ENCODE data around the gene CFAP99.

The CFAP99 gene

DNA sequence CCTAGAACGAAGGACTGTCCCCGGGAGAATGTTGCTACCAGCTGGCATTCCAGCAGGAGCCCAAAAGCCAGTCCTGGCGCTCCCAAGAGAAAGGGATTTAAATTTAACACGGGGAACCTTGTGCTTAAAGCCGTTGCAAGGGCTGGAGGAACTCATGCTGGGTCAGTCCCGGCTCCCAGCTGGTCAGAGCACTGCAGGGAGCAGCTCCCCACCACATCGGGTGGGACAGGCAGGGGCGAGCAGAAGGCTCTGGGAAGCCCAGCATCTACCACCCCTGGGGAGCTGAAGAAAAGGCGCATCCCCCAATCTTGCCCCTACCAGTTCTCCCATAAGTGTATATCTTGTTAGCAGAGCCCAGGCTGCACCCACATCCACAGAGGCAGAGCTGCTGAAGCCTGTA, 15.7 kb downstream of the CFAP99 start:
- TF ChIP-seq EZH2 (IDR thresholded peaks at IDR 0.05; ENCODE audit: borderline replicate concordance, low read depth, low read length, severe bottlenecking): no peak
- TF ChIP-seq, protein P1, sequence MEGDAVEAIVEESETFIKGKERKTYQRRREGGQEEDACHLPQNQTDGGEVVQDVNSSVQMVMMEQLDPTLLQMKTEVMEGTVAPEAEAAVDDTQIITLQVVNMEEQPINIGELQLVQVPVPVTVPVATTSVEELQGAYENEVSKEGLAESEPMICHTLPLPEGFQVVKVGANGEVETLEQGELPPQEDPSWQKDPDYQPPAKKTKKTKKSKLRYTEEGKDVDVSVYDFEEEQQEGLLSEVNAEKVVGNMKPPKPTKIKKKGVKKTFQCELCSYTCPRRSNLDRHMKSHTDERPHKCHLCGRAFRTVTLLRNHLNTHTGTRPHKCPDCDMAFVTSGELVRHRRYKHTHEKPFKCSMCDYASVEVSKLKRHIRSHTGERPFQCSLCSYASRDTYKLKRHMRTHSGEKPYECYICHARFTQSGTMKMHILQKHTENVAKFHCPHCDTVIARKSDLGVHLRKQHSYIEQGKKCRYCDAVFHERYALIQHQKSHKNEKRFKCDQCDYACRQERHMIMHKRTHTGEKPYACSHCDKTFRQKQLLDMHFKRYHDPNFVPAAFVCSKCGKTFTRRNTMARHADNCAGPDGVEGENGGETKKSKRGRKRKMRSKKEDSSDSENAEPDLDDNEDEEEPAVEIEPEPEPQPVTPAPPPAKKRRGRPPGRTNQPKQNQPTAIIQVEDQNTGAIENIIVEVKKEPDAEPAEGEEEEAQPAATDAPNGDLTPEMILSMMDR (IDR thresholded peaks at IDR 0.05; ENCODE audit: borderline replicate concordance, extremely low read depth, low read length, poor library complexity, severe bottlenecking): no peak
- Histone ChIP-seq H3K9ac (ENCODE audit: low read depth, low read length) (no peak overlapping the region), H4K20me1 (ENCODE audit: insufficient read depth, low read length) (peaks cover 2% of the 10 kb centered on the region; the same call in 1 of the 2 replicates), H3K4me2 (ENCODE audit: insufficient read depth, low read length) (no peak overlapping the region), H3K27ac (ENCODE audit: low read length) (no peak overlapping the region), H3K4me3 (ENCODE audit: low read depth in 1 of 2, low read length in 2 of 2) (no peak overlapping the region), H3K9me3 (ENCODE audit: insufficient read depth, low read length, severe bottlenecking) (no peaks in the 10 kb centered on the region), H3K4me1 (ENCODE audit: insufficient read depth, low read length) (no peaks in the 10 kb centered on the region), H2AFZ (ENCODE audit: low read depth, low read length) (no peak overlapping the region), H3K27me3 (ENCODE audit: insufficient read depth, low read length, poor library complexity) (no peaks in the 10 kb centered on the region), H3K79me2 (ENCODE audit: insufficient read depth, low read length) (no peaks in the 10 kb centered on the region), H3K36me3 (ENCODE audit: insufficient read depth, low read length) (no peaks in the 10 kb centered on the region)
- DNase-seq: no peak
- no peak for ATAC-seq (ENCODE audit: insufficient read depth, low read depth)

DNA sequence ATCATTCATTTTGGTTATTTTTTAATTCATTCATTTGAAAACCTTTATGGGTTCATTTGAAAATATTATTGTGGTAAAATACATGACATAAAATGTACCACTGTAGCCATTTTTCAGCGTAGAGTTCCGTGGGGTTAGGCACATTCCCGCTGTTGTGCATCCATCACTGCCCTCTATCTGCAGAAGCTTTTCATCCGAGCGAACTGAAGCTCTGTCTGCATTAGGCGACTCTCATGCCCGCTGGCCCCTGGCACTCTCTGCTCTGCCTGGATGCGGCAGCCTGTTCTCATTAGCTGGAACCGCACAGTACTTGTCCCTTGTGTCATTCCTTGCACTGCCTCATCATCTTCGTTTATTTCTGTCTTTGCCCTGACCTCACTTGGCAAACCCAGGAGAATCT, 17.5 kb downstream of the CFAP99 start:
- peaks cover 2% of the 10 kb centered on the region; the same call in 1 of the 2 replicates for H4K20me1 ChIP-seq (ENCODE audit: insufficient read depth, low read length)
- H3K79me2 ChIP-seq (ENCODE audit: insufficient read depth, low read length): no peaks in the 10 kb centered on the region
- H3K9ac ChIP-seq (ENCODE audit: low read depth, low read length): no peak overlapping the region
- no peak overlapping the region for H3K4me3 ChIP-seq (ENCODE audit: low read depth in 1 of 2, low read length in 2 of 2)
- ATAC-seq (ENCODE audit: insufficient read depth, low read depth) (no peak), DNase-seq (no peak)
- no peaks in the 10 kb centered on the region for H3K36me3 ChIP-seq (ENCODE audit: insufficient read depth, low read length)
- H3K9me3 ChIP-seq (ENCODE audit: insufficient read depth, low read length, severe bottlenecking): no peaks in the 10 kb centered on the region
- H2AFZ ChIP-seq (ENCODE audit: low read depth, low read length): no peak overlapping the region
- no peak overlapping the region for H3K4me2 ChIP-seq (ENCODE audit: insufficient read depth, low read length)
- no peaks in the 10 kb centered on the region for H3K27me3 ChIP-seq (ENCODE audit: insufficient read depth, low read length, poor library complexity)
- no peak for TF ChIP-seq EZH2 (IDR thresholded peaks at IDR 0.05; ENCODE audit: borderline replicate concordance, low read depth, low read length, severe bottlenecking)
- TF ChIP-seq, protein P1 (IDR thresholded peaks at IDR 0.05; ENCODE audit: borderline replicate concordance, extremely low read depth, low read length, poor library complexity, severe bottlenecking): peak; percentile 10
- no peak overlapping the region for H3K27ac ChIP-seq (ENCODE audit: low read length)
- H3K4me1 ChIP-seq (ENCODE audit: insufficient read depth, low read length): no peaks in the 10 kb centered on the region

DNA sequence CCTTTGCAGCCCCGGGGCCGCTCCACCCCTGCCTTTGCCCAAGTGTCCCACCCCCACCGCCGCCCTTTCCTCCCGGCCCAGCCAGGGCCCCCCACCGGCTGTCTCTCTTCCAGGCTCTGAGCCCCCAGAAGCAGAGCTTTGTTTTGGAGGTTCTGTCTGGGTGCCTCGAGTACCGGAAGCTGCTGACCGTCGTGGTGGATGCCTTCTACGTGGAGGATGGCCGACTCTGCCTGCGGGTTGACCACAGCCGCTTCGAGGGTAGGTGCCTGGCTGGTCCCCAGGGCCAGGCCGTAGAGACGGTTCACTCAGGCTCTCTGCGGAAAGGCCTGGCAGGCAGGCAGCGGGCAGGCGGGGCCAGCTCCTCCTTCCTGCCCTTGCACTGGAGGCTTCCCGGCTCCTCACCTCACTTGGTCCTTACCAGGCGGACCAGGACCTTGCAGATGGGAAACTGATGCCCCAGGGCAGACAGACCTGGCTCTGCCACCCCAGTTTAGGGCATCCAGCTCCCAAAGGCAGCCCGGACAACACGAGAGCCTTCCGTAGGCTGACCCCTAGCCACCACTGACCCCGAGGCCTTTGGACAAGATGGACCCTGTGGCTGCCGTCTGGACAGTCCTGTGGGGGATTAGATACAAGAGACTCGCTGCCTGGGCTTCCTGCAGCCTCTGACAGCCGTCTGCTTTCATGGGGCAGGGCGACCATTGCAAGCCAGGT, 18.2 kb downstream of the CFAP99 start:
- H3K27me3 ChIP-seq (ENCODE audit: insufficient read depth, low read length, poor library complexity): no peaks in the 10 kb centered on the region
- H3K4me1 ChIP-seq (ENCODE audit: insufficient read depth, low read length): no peaks in the 10 kb centered on the region
- no peak overlapping the region for H3K9ac ChIP-seq (ENCODE audit: low read depth, low read length)
- no peak overlapping the region for H2AFZ ChIP-seq (ENCODE audit: low read depth, low read length)
- no peaks in the 10 kb centered on the region for H3K79me2 ChIP-seq (ENCODE audit: insufficient read depth, low read length)
- no peak overlapping the region for H3K27ac ChIP-seq (ENCODE audit: low read length)
- TF ChIP-seq, protein P1 (IDR thresholded peaks at IDR 0.05; ENCODE audit: borderline replicate concordance, extremely low read depth, low read length, poor library complexity, severe bottlenecking): no peak
- TF ChIP-seq EZH2 (IDR thresholded peaks at IDR 0.05; ENCODE audit: borderline replicate concordance, low read depth, low read length, severe bottlenecking): no peak
- no peaks in the 10 kb centered on the region for H3K36me3 ChIP-seq (ENCODE audit: insufficient read depth, low read length)
- DNase-seq (no peak), ATAC-seq (ENCODE audit: insufficient read depth, low read depth) (no peak)
- H4K20me1 ChIP-seq (ENCODE audit: insufficient read depth, low read length): peaks cover 1% of the 10 kb centered on the region; the same call in 1 of the 2 replicates
- H3K4me2 ChIP-seq (ENCODE audit: insufficient read depth, low read length): no peak overlapping the region
- no peaks in the 10 kb centered on the region for H3K9me3 ChIP-seq (ENCODE audit: insufficient read depth, low read length, severe bottlenecking)
- H3K4me3 ChIP-seq (ENCODE audit: low read depth in 1 of 2, low read length in 2 of 2): no peak overlapping the region
